ENCODE measurements around the gene ACOT12. TPM values are rescaled to one million over a fixed set of nuclear protein-coding genes. Genes with fewer than 3 reads are reported as not detected.

ACOT12 gene
- total RNA-seq, 2 donors from 2014 or later, result not detected

- H3K4me3 Mint-ChIP-seq, result no peak overlapping the region
- H3K27me3 Mint-ChIP-seq, result peaks cover 45% of the 10 kb centered on the region
- no peaks in the 10 kb centered on the region for H3K9me3 ChIP-seq (ENCODE audit: control insufficient read depth, low read length, poor library complexity, severe bottlenecking)
- H3K4me1 Mint-ChIP-seq, result no peaks in the 10 kb centered on the region
- DNase-seq (no peak), ATAC-seq (no peak)
- peaks cover 2% of the 10 kb centered on the region for H3K36me3 Mint-ChIP-seq (ENCODE audit: low read depth)
- no peak overlapping the region for H3K27ac Mint-ChIP-seq
These were observed 5.8 kb downstream of the ACOT12 start for GRCh38 chr5:81388169-81388568.

GRCh38 chr5:81383867-81384266 is 10.1 kb downstream of the ACOT12 start:
- H3K27me3 Mint-ChIP-seq, result peaks cover 10% of the 10 kb centered on the region
- no peak overlapping the region for H3K4me3 Mint-ChIP-seq
- no peak overlapping the region for H3K27ac Mint-ChIP-seq
- no peak for DNase-seq
- H3K9me3 ChIP-seq (ENCODE audit: control insufficient read depth, low read length, poor library complexity, severe bottlenecking), result no peaks in the 10 kb centered on the region
- no peaks in the 10 kb centered on the region for H3K36me3 Mint-ChIP-seq (ENCODE audit: low read depth)
- H3K4me1 Mint-ChIP-seq, result no peaks in the 10 kb centered on the region
- ATAC-seq, result no peak

- no peak for ATAC-seq
- no peaks in the 10 kb centered on the region for H3K9me3 ChIP-seq (ENCODE audit: control insufficient read depth, low read length, poor library complexity, severe bottlenecking)
- Mint-ChIP-seq H3K36me3 (ENCODE audit: low read depth) (no peaks in the 10 kb centered on the region), H3K27ac (no peak overlapping the region), H3K4me3 (no peak overlapping the region), H3K4me1 (peaks cover 2% of the 10 kb centered on the region), H3K27me3 (peaks cover 17% of the 10 kb centered on the region)
- DNase-seq, result no peak
These were observed 22.5 kb downstream of the ACOT12 start for GRCh38 chr5:81371354-81371876.

- no peaks in the 10 kb centered on the region for H3K36me3 Mint-ChIP-seq (ENCODE audit: low read depth)
- no peak for DNase-seq
- H3K9me3 ChIP-seq (ENCODE audit: control insufficient read depth, low read length, poor library complexity, severe bottlenecking), result no peaks in the 10 kb centered on the region
- no peak for ATAC-seq
- no peak overlapping the region for H3K27ac Mint-ChIP-seq
- H3K27me3 Mint-ChIP-seq, result peaks cover 22% of the 10 kb centered on the region
- H3K4me1 Mint-ChIP-seq, result peaks cover 2% of the 10 kb centered on the region
- H3K4me3 Mint-ChIP-seq, result no peak overlapping the region
These were observed 23.0 kb downstream of the ACOT12 start for GRCh38 chr5:81370912-81371311.

GRCh38 chr5:81365541-81365940 is 28.4 kb downstream of the ACOT12 start:
- H3K4me1 Mint-ChIP-seq, result peaks cover 2% of the 10 kb centered on the region
- DNase-seq, result no peak
- H3K36me3 Mint-ChIP-seq (ENCODE audit: low read depth), result no peaks in the 10 kb centered on the region
- H3K9me3 ChIP-seq (ENCODE audit: control insufficient read depth, low read length, poor library complexity, severe bottlenecking), result no peaks in the 10 kb centered on the region
- ATAC-seq, result no peak
- H3K27me3 Mint-ChIP-seq, result peaks cover 24% of the 10 kb centered on the region
- H3K4me3 Mint-ChIP-seq, result no peak overlapping the region
- no peak overlapping the region for H3K27ac Mint-ChIP-seq

GRCh38 chr5:81363093-81363871 is 30.7 kb downstream of the ACOT12 start:
- H3K9me3 ChIP-seq (ENCODE audit: control insufficient read depth, low read length, poor library complexity, severe bottlenecking), result no peaks in the 10 kb centered on the region
- ATAC-seq (no peak), DNase-seq (no peak)
- Mint-ChIP-seq H3K4me3 (no peak overlapping the region), H3K4me1 (no peaks in the 10 kb centered on the region), H3K27ac (no peak overlapping the region), H3K27me3 (peaks cover 34% of the 10 kb centered on the region), H3K36me3 (ENCODE audit: low read depth) (peaks cover 2% of the 10 kb centered on the region)

- no peak overlapping the region for H3K4me3 Mint-ChIP-seq
- DNase-seq (no peak), ATAC-seq (no peak)
- no peaks in the 10 kb centered on the region for H3K4me1 Mint-ChIP-seq
- H3K27ac Mint-ChIP-seq, result no peak overlapping the region
- H3K36me3 Mint-ChIP-seq (ENCODE audit: low read depth), result peaks cover 2% of the 10 kb centered on the region
- H3K27me3 Mint-ChIP-seq, result peaks cover 24% of the 10 kb centered on the region
- H3K9me3 ChIP-seq (ENCODE audit: control insufficient read depth, low read length, poor library complexity, severe bottlenecking), result no peaks in the 10 kb centered on the region
These were observed 32.3 kb downstream of the ACOT12 start for GRCh38 chr5:81361600-81361999.

- Mint-ChIP-seq H3K4me1 (no peaks in the 10 kb centered on the region), H3K27me3 (peaks cover 15% of the 10 kb centered on the region), H3K27ac (no peak overlapping the region), H3K36me3 (ENCODE audit: low read depth) (peaks cover 2% of the 10 kb centered on the region), H3K4me3 (no peak overlapping the region)
- ATAC-seq (no peak), DNase-seq (no peak)
- H3K9me3 ChIP-seq (ENCODE audit: control insufficient read depth, low read length, poor library complexity, severe bottlenecking), result no peaks in the 10 kb centered on the region
These were observed 33.3 kb downstream of the ACOT12 start for GRCh38 chr5:81360640-81361039.

GRCh38 chr5:81359881-81360280 is 34.1 kb downstream of the ACOT12 start:
- no peak for DNase-seq
- no peaks in the 10 kb centered on the region for H3K4me1 Mint-ChIP-seq
- peaks cover 10% of the 10 kb centered on the region for H3K27me3 Mint-ChIP-seq
- H3K27ac Mint-ChIP-seq, result no peak overlapping the region
- H3K9me3 ChIP-seq (ENCODE audit: control insufficient read depth, low read length, poor library complexity, severe bottlenecking), result no peaks in the 10 kb centered on the region
- H3K36me3 Mint-ChIP-seq (ENCODE audit: low read depth), result peaks cover 2% of the 10 kb centered on the region
- H3K4me3 Mint-ChIP-seq, result no peak overlapping the region
- no peak for ATAC-seq

- H3K36me3 Mint-ChIP-seq (ENCODE audit: low read depth), result peaks cover 2% of the 10 kb centered on the region
- ATAC-seq, result no peak
- no peaks in the 10 kb centered on the region for H3K4me1 Mint-ChIP-seq
- no peaks in the 10 kb centered on the region for H3K9me3 ChIP-seq (ENCODE audit: control insufficient read depth, low read length, poor library complexity, severe bottlenecking)
- DNase-seq, result no peak
- H3K4me3 Mint-ChIP-seq, result no peak overlapping the region
- H3K27ac Mint-ChIP-seq, result peak overlapping the region; percentile 71
- peaks cover 10% of the 10 kb centered on the region for H3K27me3 Mint-ChIP-seq
These were observed 34.8 kb downstream of the ACOT12 start for GRCh38 chr5:81359108-81359507.

- H3K4me1 Mint-ChIP-seq, result no peaks in the 10 kb centered on the region
- ATAC-seq (no peak), DNase-seq (no peak)
- H3K4me3 Mint-ChIP-seq, result no peak overlapping the region
- H3K27me3 Mint-ChIP-seq, result peaks cover 22% of the 10 kb centered on the region
- no peaks in the 10 kb centered on the region for H3K9me3 ChIP-seq (ENCODE audit: control insufficient read depth, low read length, poor library complexity, severe bottlenecking)
- H3K36me3 Mint-ChIP-seq (ENCODE audit: low read depth), result peaks cover 2% of the 10 kb centered on the region
- no peak overlapping the region for H3K27ac Mint-ChIP-seq
These were observed 38.4 kb downstream of the ACOT12 start for GRCh38 chr5:81355291-81356251.

GRCh38 chr5:81354093-81354492 is 39.8 kb downstream of the ACOT12 start:
- no peaks in the 10 kb centered on the region for H3K4me1 Mint-ChIP-seq
- H3K36me3 Mint-ChIP-seq (ENCODE audit: low read depth), result peaks cover 2% of the 10 kb centered on the region
- no peak for ATAC-seq

GRCh38 chr5:81353189-81353588 is 40.7 kb downstream of the ACOT12 start:
- ATAC-seq (no peak), DNase-seq (no peak)
- Mint-ChIP-seq H3K4me3 (no peak overlapping the region), H3K27ac (no peak overlapping the region), H3K27me3 (peaks cover 16% of the 10 kb centered on the region), H3K36me3 (ENCODE audit: low read depth) (no peaks in the 10 kb centered on the region), H3K4me1 (no peaks in the 10 kb centered on the region)
- no peaks in the 10 kb centered on the region for H3K9me3 ChIP-seq (ENCODE audit: control insufficient read depth, low read length, poor library complexity, severe bottlenecking)

More at GRCh38 chr5:81354093-81354492, 39.8 kb downstream of the ACOT12 start:
- Mint-ChIP-seq H3K27me3 (peaks cover 23% of the 10 kb centered on the region), H3K4me3 (no peak overlapping the region), H3K27ac (no peak overlapping the region)
- no peak for DNase-seq
- no peaks in the 10 kb centered on the region for H3K9me3 ChIP-seq (ENCODE audit: control insufficient read depth, low read length, poor library complexity, severe bottlenecking)

Data from T-helper 17 cell (primary cell).